GM19397 (cell line): ENCODE data around the gene BCAT1.
A peak's percentile ranks its signal among the peaks of the same experiment; 100 is the strongest.

ENCODE experiments used
- ATAC-seq: cut with Tn5 transposase; IDR thresholded peaks from one replicate; pipeline ENCODE4 v1.9.1; 2021; ENCODE audit warnings: mild to moderate bottlenecking, moderate library complexity; ENCODE audit not compliant: unreplicated experiment

BCAT1 gene, protein sequence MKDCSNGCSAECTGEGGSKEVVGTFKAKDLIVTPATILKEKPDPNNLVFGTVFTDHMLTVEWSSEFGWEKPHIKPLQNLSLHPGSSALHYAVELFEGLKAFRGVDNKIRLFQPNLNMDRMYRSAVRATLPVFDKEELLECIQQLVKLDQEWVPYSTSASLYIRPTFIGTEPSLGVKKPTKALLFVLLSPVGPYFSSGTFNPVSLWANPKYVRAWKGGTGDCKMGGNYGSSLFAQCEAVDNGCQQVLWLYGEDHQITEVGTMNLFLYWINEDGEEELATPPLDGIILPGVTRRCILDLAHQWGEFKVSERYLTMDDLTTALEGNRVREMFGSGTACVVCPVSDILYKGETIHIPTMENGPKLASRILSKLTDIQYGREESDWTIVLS

DNA sequence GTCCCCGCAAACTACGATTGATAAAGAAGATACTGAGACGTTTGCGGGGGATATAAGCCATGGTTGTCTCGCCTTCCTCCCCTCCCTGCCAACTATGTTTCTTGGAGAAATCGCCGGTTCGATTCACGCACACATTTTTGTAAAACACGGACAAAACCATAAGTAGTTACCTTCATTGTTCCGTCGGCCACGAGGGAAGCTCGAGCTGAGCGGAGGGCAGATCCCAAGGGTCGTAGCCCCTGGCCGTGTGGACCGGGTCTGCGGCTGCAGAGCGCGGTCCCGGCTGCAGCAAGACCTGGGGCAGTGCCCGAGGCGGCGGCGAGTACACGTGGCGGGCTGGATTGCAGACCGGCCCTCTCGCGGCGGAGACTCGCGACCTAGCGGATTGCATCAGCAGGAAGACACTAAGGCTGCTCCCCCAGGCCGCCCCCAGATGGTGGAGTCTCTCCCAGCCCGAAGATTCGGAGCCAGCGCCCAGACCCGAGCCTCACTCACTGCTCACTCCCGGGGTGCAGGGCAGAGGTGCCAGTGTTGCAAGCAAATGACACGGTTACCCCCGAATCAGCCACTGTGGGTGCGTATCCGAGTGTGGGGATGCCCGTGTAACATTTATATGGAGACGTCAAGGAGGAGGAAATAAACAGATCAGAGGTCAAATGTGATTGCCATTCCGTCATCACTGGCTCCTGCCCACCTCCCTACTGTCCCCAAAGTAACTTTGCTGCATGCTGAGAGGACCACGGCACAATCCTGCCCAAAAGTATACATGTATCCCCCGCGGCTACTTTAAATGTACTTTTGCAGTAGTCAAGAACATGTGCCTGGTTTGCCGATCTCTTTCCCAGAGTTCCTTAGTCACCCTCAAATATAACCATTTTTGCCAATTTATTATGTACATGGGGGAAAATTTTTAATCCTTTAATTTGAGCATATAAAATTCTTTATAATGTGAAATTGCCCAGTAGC, at the start of gene BCAT1:
Gene BCAT1, minus strand, starts transcription at position 345 of the 966 bp plus-strand sequence. Its CDS starts 169 bp downstream, at position 176.
- ATAC-seq = peak; percentile 54

DNA sequence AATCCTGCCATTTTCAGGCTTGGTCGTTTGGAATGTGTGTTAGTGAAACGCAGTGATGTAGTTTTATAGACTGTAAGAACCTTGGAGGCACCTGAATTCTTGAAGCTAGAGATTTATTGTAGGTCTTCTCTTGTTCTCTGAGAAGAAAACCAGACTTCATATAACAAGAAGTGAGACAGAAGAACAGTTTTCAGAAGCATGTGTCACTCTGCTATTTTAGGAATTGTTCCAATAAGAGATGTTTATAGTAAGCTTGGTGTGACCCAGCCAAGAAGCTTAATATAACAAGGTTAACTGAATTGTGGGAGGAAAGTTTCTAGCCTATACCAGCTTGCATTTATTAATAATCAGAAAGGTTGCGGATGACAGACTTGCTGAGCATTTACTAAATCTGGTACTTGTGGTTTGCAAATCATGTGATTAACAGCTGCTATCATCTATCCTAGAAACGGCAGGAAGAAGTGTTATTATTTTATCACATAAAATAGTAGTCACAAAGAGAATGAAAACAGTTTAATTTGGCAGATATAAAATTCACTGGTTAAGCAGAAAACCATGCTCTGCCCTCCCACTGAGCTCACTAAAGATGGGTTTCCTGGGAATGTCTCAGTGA, 49.2 kb upstream of the BCAT1 start:
- ATAC-seq = peak; percentile 74

DNA sequence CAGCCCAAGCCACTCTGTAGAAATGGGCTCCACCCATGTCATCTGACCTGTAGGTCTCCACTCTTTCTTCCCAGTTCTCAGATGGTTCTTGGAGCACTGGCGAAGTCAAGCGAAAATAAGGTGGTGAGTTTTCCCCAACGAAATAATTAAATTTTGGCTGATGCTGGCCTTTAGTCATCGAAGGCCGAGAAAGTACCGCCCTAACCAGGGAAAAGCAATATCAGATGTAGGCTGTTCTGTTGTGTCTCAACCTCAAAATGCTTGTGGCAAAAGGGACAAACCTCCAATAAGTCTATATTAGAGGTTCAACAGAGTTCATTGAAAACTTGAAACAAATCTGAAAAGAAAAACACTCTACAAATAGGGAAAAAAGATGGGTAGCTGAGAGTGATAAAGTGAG, 48.6 kb upstream of the BCAT1 start:
- ATAC-seq = peak; percentile 8

DNA sequence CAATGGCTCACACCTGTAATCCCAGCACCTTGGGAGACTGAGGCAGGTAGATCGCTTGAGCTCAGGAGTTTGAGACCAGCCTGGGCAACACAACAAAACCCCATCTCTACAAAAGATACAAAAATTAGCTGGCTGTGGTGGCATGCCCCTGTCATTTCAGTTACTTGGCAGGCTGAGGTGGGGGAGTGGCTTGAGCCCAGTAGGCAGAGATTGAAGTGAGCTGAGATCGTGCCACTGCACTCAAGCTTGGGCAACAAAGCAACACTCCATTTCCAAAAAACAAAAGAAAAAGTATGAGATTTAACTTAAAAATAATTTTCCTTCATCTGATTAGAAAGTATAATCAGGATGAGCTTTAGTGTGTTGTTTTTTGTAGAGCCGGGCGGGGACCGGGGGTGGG, 47.9 kb upstream of the BCAT1 start:
- ATAC-seq = no peak

DNA sequence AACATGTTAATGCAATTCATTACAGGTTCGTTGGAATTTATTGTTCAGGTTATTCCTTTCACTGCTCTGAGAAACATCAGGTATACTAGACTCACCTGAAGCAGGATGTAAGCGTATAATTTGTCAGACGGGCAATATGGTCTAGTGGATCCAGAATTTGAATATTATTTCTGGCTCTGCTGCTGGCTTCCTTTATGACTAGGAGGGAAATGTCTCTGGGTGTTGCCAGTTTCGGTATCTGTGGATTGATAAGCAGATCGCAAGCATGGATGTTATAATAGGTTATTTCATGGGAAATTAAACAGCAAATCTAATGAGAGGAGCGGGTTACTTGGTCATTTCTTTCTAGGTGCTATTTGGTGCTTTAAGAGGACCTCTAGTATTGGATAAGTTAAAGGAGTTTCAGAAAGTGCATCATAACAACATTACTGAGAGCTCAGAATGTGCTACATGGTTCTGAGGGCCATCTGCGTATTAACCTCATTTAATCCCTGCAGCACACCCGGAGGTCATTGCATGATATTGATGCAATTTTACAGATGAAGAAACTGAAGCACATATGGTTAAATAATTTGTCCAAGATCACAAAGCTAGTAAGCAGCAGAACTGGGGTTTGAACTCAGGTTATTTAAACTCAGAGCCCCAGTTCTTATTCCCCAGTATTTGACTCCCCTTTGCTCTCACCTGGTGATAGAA, 47.3 kb upstream of the BCAT1 start:
- no peak for ATAC-seq

DNA sequence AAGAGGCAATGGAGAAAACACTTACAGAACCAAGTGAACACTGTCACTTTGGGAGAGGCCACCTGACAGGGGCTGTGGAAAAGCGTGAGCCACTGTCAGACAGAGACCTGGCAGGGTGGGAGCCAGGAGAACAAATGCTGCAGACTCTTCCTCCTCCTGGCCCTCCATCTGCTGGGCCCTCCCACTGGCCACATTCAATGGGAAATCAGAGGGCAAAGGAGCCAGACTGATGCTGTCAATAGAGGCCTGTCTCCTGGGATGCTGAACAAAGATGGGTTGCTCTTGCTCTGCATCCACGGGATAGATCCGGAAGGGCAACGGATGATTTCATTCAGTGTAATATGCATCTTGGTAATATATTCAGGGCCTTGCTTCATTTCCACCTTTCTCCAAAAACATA, 44.9 kb upstream of the BCAT1 start:
- no peak for ATAC-seq

DNA sequence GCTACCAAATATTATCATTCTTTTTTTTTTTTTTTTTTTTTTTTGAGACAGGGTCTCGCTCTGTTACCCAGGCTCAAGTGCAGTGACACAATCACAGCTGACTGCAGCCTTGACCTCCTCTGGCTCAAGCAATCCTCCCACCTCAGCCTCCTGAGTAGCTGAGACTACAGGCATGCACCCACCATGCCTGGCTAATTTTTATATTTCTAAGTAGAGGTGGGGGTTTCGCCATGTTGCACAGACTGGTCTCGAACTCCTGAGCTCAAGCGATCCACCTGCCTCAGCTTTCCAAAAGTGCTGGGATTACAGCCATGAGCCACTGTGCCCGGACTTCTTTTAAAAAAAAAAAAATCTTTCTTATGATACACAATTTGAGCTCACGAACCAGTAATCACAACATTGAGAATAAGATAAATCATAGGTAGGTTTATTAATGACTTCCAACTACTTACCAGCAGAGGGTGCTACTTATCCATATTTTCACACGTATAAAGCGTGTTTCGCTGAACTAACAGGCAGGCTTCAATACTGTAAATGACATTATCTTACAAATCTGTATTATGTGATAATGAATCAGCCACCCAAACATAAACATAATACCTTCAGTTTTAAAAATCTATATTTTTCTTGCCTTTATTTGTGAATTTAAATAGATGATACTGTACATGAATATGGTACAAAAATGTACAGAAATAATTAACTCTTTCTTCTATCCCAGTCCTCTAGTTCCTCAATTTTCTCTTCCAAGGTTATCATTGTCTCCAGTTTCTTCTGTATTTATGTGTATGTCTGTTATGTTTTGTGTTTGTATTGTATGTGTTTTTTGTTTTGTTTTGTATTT, 42.5 kb upstream of the BCAT1 start:
- no peak for ATAC-seq

DNA sequence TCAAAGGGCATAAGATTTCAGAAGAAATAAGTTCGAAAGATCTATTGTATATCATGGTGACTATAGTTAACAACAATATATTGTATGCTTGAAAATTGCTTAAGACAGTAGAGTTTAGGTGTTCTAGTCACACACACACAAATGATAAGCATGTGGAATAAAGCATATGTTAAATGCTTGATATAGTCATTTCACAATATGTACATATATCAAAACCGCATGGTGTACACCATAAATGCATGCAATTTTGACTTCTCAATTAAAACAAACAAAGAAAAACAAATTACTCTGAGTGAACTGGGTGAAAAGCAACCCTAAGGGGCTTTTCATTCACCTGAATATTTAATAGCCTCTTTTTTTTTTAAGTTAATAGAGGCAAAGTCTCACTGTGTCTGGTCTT, 40.3 kb upstream of the BCAT1 start:
- ATAC-seq = no peak

DNA sequence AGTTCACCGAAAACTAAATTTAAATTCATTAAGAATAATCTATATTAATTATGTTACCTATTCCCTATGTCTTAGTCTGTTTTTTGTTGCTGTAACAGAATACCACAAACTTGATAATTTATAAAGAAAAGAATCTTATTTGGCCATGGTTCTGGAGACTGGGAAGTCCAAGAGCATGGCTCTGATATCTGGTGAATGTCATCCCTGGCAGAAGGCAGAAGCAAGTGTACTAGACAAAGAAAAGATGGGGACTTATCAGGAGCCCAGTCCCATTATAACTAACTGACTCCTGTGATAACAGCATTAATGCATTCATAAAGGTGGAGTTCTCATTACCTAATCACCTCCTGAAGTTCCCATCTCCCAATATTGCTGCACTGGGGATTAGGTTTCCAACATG, 33.3 kb upstream of the BCAT1 start:
- ATAC-seq = no peak

DNA sequence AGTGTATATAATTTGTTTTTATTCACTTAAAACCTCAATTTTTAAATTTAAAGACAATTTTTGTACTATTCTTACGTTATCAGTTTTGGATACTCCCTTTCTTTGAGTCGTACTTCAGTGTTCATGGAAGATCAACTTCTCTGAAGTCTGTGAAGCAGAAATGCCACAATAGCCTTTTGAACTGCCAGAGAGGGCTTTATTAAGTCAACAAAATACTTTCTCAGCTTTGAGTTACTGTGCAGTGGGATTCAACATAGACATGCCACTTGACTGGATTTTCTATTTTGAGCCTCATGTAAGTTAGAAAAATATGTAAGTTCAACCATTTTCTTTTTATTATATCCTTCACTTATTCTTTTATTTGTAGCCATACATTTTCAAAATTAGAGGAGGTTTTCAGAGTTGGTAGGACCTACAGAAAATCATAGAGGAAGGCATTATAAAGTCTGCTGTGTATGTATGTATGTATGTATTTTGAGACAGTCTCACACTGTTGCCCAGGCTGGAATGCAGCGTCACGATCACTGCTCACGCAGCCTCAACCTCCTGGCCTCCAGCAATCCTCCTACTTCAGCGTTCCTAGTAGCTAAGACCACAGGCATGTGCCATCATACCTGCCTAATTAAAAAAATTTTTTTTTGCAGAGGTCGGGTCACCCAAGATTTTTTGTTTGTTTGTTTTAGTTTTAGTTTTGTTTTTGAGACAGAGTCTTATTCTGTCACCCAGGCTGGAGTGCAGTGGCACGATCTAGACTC, 31.3 kb upstream of the BCAT1 start:
- ATAC-seq = no peak

DNA sequence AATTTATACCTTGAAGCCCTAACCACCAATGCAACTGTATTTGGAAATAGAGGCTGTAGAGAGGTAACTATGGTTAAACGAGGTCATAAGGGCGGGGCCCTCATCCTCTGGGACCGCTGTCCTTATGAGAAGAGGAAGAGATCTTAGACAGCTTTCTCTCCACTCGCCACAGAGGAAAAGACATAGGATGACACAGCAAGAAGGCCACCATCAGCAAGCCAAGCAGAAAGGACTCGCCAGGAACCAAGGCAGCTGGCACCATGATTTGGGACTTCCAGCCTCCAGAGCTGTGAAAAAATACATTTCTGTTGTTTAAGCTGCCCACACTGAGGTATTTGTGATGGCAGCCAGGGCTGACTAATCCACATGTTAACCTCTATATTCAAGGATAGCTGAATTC, 30.4 kb upstream of the BCAT1 start:
- no peak for ATAC-seq

DNA sequence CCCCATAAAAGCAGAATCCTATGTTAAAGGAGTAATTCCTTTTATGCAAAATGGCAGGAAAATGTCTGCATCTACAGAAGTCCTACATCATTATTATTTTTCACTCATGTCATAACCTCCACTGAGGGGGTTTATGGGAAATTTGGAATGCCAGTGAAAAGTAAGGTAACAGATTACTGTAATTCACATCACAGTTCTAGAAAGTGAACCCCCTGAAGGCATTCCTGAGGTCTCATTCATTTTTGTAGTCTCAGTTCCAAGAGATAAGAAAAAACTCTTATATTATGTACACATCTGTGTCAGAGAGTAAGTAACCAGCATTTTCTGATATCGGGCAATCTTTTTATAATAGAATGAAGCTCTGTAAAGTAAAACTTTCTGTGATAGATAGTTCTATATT, 28.8 kb upstream of the BCAT1 start:
- no peak for ATAC-seq

DNA sequence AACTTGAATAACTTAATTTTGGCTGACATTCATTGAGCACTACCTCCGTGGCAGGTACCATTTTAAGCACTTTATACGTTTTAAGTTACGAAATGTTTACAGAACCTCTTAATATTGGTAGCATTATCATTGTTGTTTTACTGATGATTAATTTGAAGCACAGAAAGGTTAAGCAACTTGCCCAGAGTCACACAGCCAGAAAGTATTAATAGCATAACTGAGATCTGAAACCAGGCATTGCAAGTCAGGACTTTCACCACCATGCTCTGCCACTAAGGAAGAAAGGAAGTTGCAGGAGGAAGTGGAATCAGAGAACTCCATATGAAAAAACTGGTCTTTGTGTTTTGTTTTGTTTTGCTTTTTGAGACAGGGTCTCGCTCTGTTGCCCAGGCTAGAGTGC, 28.2 kb upstream of the BCAT1 start:
- ATAC-seq = no peak

DNA sequence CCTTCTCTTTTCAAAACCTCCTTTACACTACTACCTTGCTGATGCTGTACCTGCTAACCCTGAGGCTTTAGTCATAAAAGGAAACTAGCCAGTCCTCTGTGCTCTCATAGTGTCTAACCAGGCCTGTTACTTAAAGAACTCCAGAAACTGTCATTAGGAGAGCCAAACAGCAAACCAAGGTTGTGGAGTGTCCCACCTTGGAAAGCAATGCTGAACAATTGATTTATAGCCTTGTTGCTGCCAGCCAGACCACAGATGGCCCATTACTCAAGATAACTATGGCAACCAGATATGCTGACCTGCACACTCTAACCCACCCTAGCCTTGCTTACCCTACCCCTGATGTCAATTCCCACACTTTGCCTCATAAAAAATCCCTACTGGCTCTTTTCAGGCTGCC, 26.5 kb upstream of the BCAT1 start:
- no peak for ATAC-seq

DNA sequence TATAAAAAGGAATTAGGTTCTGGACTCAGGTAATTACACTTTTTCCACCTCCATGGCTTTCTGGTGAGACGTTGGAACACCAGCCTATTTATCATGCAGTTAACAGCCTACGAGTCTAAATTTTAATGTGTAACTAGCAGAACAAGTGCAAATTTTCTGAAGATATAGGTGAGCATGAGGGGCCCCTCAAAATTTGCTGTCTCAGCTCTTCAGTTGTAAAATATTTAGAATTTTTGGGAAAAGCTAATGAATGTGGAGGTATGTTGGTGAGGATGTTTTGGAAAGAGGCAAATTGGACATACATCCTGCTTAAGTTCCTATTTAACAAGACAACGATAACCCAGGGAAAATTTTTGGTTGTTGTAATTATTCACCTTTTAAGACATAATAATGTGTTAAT, 25.3 kb upstream of the BCAT1 start:
- no peak for ATAC-seq

DNA sequence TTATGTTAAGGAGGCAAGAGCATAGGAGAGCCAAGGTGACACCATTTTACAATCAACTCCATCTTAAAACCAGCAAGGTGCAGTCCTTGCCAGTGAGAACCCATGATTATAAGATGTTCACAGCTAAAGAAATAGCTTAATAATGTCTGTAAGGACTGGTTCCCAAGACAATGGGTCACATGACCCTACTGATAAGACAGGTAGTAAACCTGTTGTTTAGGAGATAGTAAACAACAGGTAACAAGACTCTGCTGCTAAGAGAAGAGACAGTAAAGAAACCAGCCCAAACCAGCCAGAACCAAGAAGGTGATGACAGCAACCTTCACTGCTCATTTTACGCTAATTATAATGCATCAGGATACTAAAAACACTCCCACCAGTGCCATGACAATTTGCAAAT, 23.2 kb upstream of the BCAT1 start:
- ATAC-seq = no peak

DNA sequence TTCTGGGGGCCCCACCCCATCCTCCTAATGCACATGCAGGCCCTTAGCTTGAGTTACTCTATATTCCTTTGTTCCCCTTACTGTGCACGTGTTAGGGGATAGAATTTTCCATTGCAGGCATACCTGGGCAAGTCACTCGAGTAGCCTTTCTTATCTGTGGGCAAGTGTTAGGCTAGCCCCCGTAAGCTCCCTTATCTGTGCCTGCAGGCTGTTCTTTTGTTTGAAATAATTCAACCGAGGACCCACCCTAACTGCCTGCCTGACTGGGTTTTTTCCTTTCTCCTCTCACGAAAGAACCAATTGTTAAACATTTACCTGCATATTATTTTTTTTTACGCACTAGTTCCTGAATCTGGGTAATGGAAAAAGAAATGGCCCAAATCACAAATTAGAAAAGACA, 21.3 kb upstream of the BCAT1 start:
- no peak for ATAC-seq

DNA sequence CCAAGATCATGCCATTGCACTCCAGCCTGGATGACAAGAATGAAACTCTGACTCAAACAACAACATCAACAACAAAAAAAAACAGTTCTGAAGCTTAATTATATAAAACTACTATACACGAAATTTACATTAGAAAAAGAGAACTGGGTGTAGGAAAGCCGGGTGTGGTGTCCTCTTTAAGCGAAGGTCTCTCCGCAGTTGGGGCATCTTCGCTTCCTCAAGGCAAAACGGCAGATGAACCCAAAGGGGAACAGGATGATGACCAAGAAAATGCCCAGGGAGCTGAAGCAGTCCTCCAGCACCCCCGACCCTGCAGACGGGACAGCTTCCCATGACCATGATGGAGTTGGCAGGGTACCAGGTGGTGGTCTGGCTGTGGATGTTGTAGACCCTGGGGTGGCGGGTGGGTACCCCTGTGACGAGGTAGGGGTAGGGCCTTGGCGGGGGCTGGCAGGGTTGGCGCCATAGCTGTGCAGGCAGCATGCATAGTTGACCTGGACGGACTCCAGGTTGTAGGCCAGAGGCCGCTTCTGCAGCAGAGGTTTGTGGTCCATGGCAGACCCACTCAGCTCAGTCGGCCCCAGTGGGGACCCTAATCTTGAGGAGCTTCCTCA, 18.2 kb upstream of the BCAT1 start:
- no peak for ATAC-seq

DNA sequence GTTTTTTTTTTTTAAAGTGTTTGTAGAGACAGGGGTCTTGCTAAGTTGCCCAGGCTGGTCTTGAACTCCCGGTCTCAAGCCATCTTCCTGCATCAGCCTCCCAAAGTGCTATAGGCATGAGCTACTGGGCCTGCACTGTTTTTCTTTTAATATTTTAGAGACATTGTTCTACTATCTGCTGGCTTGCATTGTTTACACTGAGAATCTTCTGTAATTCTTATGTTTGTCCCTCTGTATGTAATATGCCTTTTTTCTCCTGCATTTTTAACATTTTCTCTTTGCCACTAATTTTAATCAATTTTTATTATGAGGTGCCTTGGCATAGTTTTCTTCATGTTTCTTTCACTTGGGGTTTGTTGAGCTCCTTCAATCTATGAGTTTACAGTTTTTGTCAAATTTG, 15.4 kb upstream of the BCAT1 start:
- ATAC-seq = no peak
